ENCODE results near the gene CALN1.

CALN1 gene

DNA sequence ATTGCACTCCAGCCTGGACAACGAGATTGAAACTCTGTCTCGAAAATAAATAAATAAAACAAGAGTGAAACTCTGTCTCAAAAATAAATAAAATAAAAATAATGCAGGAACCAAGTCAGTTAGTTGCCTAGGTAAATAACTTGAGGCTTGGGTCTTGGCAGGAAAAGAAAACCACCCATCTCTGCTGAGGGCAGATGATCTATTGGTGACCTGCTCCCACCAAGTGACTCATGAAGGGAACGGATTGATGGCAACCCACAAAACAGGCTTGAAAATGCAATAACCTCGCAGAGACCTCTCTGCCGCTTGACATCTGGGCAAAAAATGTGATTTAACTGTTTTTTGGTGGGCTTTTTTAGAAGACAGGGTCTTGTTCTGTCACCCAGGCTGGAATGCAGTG is 86.6 kb downstream of the CALN1 start:
- no peak for DNase-seq (ENCODE audit: low spot score)

DNA sequence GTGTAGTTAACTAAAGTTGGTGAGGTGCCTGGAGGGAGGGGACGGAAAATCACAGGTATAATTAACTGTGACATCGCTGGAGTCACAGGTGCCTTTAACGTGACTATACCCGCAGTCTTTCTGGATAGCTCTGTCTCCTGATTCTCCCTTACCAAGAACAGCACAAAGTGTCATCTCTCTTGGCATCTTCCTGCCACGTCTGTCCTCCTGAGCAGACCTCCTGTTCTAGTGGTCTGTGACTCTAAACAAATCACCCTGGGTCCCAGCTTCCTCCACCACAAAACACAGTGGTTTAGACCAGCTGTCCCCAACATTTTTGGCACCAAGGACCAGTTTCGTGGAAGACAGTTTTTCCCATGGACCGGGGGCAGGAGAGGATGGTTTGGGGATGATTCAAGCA is 90.5 kb downstream of the CALN1 start:
- DNase-seq (ENCODE audit: low spot score): no peak

DNA sequence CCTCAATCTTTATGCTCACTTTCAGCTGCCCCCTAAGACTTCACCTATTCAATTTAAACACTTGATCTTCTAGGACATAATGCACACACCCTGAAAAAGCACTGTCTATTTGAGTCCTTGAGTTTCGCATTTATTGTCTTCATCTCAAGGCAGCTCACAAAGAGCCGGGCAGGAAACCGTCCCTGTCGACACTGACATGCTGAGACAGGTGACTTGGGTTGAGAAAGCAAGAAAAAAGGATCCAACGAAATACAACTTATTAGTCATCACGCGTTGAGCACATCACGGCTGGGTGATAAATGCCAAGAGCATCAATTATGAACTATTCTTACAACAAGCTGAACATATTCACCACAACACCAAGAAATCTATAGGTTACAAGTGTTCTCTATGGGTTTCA is 91.1 kb downstream of the CALN1 start:
- DNase-seq (ENCODE audit: low spot score): no peak

DNA sequence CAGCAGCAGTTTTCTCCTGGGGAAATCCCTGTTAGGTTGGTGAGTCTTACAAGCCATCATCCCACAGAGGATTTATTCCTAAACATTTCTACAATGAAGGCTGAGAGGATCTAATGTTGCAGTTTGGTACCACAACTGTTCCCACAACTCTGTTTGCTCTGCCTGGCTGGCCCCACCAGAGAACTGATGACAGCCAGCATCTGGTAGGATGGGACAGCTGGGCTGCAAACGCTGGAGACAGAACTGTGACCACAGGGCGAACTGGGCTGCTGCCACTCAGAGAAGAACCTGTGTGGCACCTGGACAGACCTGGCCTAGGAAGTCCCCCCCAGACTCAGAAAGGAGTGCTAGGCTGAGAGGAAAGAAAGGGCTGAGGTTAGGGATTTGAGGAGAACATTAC is 94.8 kb downstream of the CALN1 start:
- no peak for DNase-seq (ENCODE audit: low spot score)

DNA sequence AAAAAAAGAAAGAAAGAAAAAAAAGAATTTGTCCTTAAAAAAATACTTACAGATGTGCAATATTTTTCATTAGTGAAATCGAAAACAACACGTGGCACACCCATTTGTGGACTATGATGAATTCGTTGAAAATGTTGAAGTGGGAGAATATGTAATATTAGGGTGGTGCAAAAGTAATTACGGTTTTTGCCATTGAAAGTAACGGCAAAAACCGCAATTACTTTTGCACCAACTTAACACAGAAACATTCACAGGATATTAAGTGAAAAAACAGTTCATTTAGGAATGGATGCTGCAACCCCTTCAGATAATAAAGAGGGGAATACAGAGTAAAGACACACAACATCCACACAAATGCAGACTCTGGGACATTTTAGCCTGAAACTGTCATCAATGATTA is 96.0 kb downstream of the CALN1 start:
- DNase-seq (ENCODE audit: low spot score): no peak

DNA sequence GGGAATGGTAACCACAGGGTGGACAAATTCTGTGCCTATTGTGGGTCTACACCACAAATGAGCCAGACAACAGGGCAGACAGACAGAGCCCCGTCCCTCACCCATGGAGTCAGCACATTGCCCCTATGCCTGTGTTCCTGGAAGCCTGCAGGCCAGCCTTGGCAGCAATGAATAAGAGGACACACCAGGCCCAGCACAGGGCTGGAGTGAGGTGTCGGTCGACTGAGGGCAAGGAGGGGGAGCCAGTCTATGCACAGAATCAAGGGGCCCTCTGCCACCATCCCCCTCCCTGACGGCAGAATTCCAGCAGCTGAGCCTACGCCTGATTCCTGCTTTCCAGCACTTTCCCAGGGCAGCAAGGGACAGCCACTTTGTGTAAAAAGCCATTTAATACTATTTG is 98.2 kb downstream of the CALN1 start:
- no peak for DNase-seq (ENCODE audit: low spot score)

DNA sequence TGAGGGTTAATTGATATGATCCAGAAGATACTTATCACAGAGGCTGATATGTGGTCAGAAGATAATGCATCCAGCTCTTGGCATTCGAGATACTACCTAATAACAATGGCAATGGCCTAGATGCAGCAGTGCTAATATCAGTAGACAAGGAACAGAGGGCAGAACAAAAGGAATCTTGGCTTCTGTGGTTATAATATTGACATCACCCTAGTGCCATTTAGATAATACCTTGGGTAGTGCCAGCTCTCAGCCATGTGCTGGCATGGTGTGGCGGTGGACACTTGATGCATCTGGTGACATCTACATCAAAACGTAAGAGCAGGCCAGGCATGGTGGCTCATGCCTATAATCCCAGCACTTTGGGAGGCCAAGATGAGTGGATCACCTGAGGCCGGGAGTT is 101.8 kb downstream of the CALN1 start:
- no peak for DNase-seq (ENCODE audit: low spot score)

DNA sequence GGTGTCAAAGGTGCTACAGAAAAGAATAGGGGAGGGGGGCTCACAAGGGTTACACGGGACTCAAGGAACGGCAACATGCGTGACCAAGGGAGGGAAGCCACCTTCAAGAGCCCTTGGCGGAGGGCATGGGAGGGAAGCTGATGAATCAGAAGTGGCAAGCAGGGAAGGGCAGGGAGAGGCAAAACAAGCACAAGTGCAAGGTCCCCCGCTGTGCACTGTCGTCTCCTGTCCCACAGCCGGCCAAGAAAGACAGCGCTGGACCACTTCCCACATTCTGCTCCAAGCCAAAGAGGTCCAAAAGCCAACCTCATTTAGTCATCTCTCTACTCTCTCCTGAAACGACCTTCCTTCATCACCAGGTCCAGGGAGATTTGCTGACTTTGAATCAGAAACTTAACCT is 102.7 kb downstream of the CALN1 start:
- no peak for DNase-seq (ENCODE audit: low spot score)

DNA sequence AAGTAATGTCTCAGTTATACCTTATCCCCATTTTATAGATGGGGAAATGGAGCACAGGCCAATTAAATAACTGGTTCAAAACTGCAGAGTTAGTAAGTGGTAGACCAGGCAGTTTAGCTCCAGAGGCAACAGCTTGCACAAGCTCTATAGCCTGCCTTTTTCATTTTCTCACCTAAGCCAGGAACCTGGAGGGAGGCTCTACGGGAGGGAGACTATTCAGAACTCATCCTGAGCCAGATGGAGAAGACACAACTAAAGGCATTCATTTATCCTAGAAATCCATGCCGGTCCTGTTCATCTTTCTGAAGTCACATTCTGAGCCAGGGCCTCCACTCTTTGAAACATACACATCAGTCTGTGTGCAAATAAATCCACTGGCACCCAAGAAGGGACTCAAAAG is 103.2 kb downstream of the CALN1 start:
- DNase-seq (ENCODE audit: low spot score): no peak

DNA sequence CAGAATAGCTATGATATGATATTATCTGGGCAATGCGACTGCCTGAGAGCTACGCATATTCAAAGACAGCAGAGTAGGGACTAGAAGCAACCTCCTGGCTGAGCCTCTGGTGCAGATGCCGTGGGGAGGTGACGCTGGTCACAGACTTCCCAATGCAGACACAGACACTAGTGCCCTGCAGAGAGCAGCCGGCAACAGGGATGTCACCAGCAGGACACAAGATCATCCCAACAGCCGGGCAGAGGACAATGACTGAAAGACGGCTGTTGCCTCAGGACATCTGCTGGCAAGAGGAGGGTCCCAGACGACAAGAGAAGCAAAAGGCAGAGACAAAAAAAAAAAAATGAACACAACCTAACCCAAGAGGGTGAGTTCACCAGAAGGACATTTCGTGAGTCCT is 104.6 kb downstream of the CALN1 start:
- peak; percentile 28 for DNase-seq (ENCODE audit: low spot score)

DNA sequence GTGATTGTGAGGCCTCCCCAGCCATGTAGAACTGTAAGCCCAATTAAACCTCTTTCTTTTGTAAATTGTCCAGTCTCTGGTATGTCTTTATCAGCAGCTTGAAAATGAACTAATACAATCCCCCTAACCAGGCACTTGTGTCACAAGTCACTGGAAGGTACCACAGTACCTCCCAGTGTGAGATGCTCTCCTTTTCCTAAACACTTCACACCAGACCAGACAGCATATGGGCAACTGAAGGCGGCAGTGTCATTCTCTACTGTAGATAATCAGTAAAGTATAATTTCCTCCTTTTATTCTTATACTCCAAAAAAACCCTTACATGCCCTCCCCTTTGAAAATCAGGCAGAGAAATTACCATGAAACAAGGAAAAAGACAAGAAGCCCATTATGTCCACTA is 113.2 kb downstream of the CALN1 start:
- no peak for DNase-seq (ENCODE audit: low spot score)

DNA sequence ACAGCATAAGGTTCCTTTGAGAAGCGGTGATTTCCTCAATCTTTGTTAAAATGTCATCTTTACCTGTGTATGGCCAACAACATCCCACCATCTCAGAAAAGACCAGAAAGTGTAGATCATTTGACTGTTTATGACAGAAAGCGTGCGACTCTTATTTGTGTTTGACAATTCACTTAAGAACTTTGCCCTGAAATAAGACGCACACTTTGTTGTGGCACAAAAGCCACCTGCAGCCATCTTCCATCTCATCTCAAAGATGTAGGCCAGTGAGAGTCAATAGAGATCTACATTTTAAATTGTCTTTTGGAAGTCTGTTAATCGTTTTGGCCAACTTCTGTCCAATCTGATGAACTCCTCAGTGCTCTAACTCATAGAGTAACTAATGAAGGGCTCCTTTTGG is 114.0 kb downstream of the CALN1 start:
- no peak for DNase-seq (ENCODE audit: low spot score)

DNA sequence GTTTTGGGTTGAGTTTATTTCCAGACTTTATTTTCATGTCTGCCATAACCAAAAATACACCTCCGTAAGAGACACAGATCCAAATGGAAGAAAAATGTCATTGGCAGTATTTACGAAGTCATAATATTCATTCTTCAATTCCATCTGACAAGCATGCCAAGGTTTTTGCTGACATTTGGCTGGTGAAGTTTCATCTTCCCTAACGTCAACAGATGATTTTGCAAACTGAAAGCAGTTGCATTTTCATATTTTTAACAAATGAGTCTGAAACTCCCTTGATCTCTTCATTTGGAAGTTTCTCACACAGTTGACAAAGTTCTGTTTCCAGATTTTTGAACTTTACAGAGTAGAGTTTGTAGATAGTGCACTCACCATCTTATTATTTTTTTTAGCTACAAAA is 114.5 kb downstream of the CALN1 start:
- peak; percentile 12 for DNase-seq (ENCODE audit: low spot score)

DNA sequence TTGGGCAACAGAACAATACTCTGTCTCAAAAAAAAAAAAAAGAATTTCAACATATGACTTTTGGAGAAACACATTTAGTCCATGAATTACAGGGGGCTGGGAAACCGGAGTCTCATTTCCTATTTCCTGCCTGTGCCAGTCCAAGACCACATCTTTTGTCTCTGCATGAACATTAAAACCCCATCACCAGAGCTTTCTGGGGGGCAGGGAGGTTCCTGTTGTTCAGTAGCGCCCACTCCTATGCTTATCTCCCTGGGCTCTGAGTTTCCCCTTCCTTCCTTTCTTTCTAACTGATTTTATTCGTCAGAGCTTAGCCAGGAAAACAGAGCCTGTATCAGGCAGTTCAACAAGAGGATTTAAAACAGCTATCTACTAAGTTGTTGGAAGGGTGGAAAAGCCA is 119.3 kb downstream of the CALN1 start:
- DNase-seq (ENCODE audit: low spot score): no peak

DNA sequence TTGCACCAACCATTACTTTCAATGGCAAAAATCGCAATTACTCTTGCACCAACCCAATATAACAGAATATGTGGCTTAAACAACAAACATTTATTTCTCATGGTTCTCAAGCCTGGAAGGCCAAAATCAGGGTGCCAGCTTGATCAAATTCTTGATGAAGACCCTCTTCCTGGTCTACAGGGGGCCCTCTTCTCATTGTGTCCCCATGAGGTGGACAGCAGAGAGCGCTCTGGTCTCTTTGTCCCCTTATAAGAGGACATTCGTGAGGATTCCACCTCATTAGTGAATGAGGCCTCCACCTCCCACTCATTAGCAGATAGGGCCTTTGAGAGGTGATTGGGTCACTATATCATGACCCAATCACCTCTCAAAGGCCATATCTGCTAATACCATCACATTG is 120.0 kb downstream of the CALN1 start:
- DNase-seq (ENCODE audit: low spot score): no peak

DNA sequence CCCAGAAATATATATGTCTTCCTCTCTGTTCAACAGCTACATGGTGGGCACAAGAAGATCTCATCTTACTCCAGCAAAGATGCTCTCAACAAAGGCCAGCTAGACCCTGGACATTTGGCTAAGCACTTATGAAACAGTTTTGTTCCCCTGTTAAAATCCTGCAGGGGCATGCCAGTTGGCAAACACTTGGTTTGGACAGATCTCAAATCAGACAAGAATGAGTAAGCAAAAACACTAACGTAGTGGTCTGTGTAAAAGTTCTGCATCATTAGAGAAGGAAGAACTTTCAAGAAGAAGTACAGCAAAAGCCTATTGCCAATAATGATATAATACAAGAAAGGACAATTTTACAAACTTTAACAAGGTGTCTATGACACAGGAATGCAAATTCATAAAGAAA is 125.6 kb downstream of the CALN1 start:
- DNase-seq (ENCODE audit: low spot score): no peak

DNA sequence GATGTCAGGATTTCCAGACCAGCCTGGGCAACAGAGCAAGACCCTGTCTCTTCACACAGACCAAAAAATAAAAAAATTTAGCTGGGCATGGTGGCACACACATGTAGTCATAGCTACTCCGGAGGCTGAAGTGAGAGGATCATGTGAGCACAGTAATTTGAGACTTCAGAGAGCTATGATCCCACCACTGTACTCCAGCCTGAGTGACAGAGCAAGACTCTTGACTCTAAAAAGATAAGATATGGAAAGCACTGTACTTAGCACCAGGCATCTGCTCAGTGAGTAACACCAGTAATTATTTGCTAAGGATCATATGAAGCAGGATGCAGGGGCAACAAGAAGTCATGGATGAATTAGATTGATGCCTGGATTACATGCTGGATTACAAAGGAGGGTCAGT is 128.8 kb downstream of the CALN1 start:
- DNase-seq (ENCODE audit: low spot score): no peak

DNA sequence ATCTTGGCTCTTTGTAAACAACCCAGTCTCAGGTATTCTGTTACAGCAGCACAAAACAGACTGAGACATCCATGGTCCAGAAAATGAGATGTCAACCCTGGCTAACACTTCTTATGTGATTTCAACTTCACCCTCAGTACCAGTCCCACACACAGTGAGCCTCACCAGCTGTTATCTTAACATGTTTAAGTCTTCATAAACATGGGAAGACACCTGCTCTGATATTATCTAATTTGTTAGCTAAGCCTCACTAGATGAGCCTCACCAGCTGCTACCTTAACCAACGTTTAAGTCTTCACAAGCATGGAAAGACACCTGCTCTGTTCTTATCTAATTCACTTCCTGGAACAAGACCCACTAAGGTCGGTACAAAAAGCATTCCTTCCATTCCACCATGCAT is 130.8 kb downstream of the CALN1 start:
- DNase-seq (ENCODE audit: low spot score): no peak

DNA sequence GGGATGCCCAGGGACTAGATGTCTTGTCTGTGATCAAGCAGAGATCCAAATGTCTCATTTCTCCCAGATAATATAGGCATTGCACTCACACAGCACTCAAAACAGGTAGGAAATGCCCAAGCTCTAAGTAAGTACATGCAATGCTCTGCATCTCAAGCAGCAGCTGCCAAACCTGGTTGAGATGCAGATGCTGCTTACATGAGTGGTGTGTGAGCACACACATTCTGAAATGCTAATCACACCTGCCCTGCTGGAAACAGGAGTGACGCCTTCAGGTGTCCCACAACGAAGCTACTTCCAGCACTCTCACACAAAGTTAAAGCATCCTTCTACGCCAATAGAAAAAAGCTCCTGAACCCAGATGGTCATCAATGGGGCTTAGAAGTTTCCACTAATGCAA is 132.9 kb downstream of the CALN1 start:
- DNase-seq (ENCODE audit: low spot score): no peak

DNA sequence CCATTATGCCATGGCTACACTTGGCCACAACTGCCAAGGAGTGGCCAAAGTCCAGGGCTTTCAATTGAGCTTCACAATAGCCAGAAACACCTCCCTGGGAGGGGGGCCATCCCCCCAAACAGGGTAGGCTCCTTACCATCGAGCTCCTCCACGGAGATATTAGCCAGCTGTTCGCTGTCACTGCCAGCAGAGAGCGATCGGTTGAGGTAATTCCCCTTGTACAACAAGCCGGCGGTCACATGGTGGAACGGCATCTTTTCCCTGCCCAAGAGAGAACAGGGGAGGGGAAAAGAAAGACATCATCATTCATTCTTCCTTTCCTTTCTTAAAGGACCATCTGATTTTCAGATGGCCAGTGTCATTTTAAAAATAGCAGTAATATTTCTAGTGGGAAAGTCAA is 133.6 kb downstream of the CALN1 start:
- no peak for DNase-seq (ENCODE audit: low spot score)

DNA sequence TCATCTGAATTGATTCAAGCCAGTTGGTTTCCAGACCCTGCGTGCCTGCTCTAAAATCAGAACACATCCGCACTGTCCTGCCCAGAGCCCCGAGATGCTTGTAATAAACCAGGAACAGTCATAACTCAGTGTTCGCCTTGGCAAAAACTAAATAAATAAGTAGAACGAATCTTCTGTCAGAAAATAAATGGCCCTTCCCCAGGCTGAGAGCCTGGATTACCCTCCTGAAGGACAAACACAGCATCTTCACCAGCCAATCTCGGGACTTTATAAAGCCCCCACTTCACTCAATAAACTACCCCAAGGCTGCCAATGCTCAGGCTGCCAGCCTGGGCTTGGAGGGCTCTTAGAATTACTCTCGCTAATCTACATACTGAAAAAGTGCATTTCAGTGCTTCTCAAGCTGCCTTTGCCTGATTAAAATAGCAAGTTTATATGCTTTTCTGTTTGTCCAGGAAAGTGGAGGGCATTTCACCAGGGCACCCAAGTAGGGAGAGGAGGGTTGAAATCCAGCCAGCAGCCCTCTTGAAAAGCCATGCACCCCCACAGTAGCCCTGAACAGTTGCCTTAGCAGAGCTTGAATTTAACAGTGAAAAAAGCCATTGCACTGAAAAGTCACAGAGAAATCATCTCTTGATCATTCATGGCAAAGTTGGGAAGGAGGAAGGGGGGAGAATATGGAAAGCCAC is 136.6 kb downstream of the CALN1 start:
- DNase-seq (ENCODE audit: low spot score): no peak

DNA sequence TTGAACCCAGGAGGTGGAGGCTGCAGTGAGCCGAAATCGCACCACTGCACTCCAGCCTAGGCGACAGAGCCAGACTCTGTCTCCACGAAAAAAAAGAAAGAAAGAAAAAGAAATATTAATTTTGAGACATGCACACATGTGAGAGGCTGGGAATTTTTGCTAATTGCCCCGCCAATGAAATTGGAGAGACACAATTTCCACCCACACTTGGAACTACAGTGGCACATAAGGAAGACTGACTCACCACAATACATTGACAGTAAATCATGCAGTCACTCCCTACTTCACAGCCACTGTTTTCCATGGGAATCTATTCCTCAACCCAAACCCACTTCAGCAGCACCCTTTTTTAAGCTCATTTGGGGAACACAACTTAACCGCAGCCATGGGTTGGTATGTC is 139.7 kb downstream of the CALN1 start:
- peak; percentile 47 for DNase-seq (ENCODE audit: low spot score)

DNA sequence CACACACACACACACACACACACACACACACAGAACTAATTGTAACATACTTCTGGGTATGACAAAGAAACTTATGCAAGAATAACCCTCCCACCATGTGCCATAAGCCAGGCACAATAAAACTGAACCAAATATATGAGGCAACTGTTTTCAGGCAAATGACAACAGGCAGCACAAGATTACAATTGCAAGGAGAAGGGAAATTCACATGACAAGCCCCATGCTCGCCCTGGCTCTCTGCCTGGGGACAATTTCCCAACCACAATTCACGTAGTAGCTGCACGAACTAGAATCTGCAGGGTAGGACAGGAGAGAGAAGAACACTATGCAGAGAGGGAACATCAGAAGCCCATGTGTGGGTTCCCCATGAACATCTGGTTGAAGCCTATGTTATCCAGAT is 143.3 kb downstream of the CALN1 start:
- peak; percentile 46 for DNase-seq (ENCODE audit: low spot score)

DNA sequence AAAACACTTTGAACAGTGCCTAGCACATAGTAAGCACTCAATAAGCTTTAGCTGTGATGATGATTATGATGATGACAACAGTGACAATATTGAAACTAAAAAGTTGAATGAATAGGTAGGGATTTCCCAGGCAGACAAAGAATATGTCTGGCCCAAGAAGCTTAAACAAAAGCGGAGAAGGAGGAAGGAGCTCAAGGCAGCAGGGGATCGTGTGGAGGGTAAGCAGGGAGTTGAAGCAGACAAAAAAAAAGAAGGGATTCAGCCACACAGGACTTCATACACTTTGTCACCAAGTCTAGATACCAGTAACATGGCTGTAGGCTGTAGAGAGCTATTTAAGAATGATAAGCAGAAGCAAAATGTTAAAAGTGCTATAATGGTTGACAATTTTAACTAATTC is 144.0 kb downstream of the CALN1 start:
- no peak for DNase-seq (ENCODE audit: low spot score)

DNA sequence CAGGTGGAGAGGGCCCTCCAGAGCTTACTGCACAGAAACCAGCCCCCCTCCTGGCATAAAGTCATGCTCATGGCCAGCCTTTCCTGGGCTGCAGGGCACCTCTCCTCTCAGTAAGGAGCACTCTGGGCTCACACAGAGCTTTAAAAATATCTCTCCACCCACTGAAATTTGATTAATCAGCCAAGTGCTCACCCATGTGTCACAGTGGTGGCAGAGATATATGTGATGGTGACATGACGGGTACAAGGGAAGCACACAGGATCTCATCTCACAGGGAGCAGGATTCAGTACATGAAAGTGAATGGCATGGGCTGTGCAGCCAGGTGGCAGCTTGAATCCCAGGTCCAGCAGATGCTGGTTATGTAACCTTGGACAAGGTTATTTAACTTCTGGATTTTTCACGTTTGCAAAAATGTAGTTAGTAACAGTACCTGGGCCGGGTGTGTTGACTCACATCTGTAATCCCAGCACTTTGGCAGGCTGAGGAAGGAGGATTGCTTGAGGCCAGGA is 144.8 kb downstream of the CALN1 start:
- DNase-seq (ENCODE audit: low spot score): peak; percentile 31

All from Ammon's horn (tissue), 1 donor.